Adipose tissue (tissue), 3 donors: ENCODE results near the gene EVA1A. TPM values are rescaled to one million over a fixed set of nuclear protein-coding genes. Genes with fewer than 3 reads are reported as not detected.

Experiments
- H3K27ac ChIP-seq: one replicate; pipeline ENCODE4 v1.5.1; 2013; ENCODE audit warnings: low read depth, low read length
- WGBS, 3 donors: extraction: QIAGEN DNeasy Blood & Tissue Kit; methylation state at CpG; one replicate each; pipeline ENCODE4 v1.1.7; 2013; 5-methylcytosine and 5-hydroxymethylcytosine counted together
- polyA plus RNA-seq, 3 donors: library from polyadenylated mRNA; stranded (reverse); fragments of 200-250 nt; gene quantifications; one replicate each; pipeline ENCODE4 v1.2.3, GENCODE V29; 2013
- donor health status: healthy with polysubstance abuse.
- donor health status: Bipolar disorder and iron deficiency.
- donor health status: healthy.

The EVA1A gene
- polyA plus RNA-seq, 3 donors: 0.79 to 37.3 (median 2.4) TPM

- 69 to 94% (median 91%) methylated on average over 1 of the region's 1 CpG for whole genome bisulfite sequencing, 3 donors
These were observed 8.5 kb downstream of the EVA1A start for GRCh38 chr2:75552222-75552621.

GRCh38 chr2:75551434-75551833 lies 9.3 kb downstream of the EVA1A start:
- no peak overlapping the region for H3K27ac ChIP-seq
- 88 to 99% (median 94%) methylated on average over 3 of the region's 3 CpGs for WGBS, 3 donors

More at GRCh38 chr2:75552222-75552621, 8.5 kb downstream of the EVA1A start:
- H3K27ac ChIP-seq: no peak overlapping the region

GRCh38 chr2:75549401-75550253 lies 11.1 kb downstream of the EVA1A start:
- H3K27ac ChIP-seq: no peak overlapping the region
- 60 to 94% (median 90%) methylated on average over 2 of the region's 2 CpGs for WGBS, 3 donors

GRCh38 chr2:75548036-75548573 lies 12.6 kb downstream of the EVA1A start:
- no peak overlapping the region for H3K27ac ChIP-seq
- 43 to 50% (median 43%) methylated on average over 2 of the region's 2 CpGs for WGBS, 3 donors

GRCh38 chr2:75547345-75548035 lies 13.2 kb downstream of the EVA1A start:
- H3K27ac ChIP-seq: no peak overlapping the region
- WGBS, 3 donors: 73 to 85% (median 76%) methylated on average over 4 of the region's 4 CpGs

GRCh38 chr2:75545922-75546321 lies 14.8 kb downstream of the EVA1A start:
- WGBS, 3 donors: 71 to 83% (median 71%) methylated on average over 2 of the region's 2 CpGs

GRCh38 chr2:75545387-75545786 lies 15.4 kb downstream of the EVA1A start:
- no peak overlapping the region for H3K27ac ChIP-seq

More at GRCh38 chr2:75545922-75546321, 14.8 kb downstream of the EVA1A start:
- H3K27ac ChIP-seq: no peak overlapping the region

GRCh38 chr2:75543446-75543845 lies 17.3 kb downstream of the EVA1A start:
- 79 to 93% (median 87%) methylated on average over 4 of the region's 4 CpGs for WGBS, 3 donors
- H3K27ac ChIP-seq: no peak overlapping the region

More at GRCh38 chr2:75545387-75545786, 15.4 kb downstream of the EVA1A start:
- WGBS, 3 donors: 91 to 97% (median 93%) methylated on average over 3 of the region's 3 CpGs

GRCh38 chr2:75541430-75541829 lies 19.3 kb downstream of the EVA1A start:
- H3K27ac ChIP-seq: no peak overlapping the region
- 96 to 98% (median 98%) methylated on average over 3 of the region's 3 CpGs for WGBS, 3 donors

GRCh38 chr2:75540994-75541393 lies 19.7 kb downstream of the EVA1A start:
- no peak overlapping the region for H3K27ac ChIP-seq
- WGBS, 3 donors: 91 to 96% (median 94%) methylated on average over 4 of the region's 4 CpGs

- no peak overlapping the region for H3K27ac ChIP-seq
- WGBS, 3 donors: 42 to 78% (median 54%) methylated on average over 3 of the region's 3 CpGs
These were observed 20.6 kb downstream of the EVA1A start for GRCh38 chr2:75539955-75540716.

- WGBS, 3 donors: 67 to 78% (median 68%) methylated on average over 6 of the region's 6 CpGs
- no peak overlapping the region for H3K27ac ChIP-seq
These were observed 21.9 kb downstream of the EVA1A start for GRCh38 chr2:75538521-75539490.

GRCh38 chr2:75537658-75538057 lies 23.1 kb downstream of the EVA1A start:
- WGBS, 3 donors: 93 to 98% (median 94%) methylated on average over 3 of the region's 3 CpGs
- no peak overlapping the region for H3K27ac ChIP-seq

GRCh38 chr2:75533135-75533534 lies 27.6 kb downstream of the EVA1A start:
- no peak overlapping the region for H3K27ac ChIP-seq
- 92 to 96% (median 93%) methylated on average over 3 of the region's 3 CpGs for WGBS, 3 donors

- H3K27ac ChIP-seq: no peak overlapping the region
- 61 to 73% (median 64%) methylated on average over 1 of the region's 1 CpG for WGBS, 3 donors
These were observed 28.3 kb downstream of the EVA1A start for GRCh38 chr2:75532488-75532887.

GRCh38 chr2:75528221-75528977 lies 32.3 kb downstream of the EVA1A start:
- no peak overlapping the region for H3K27ac ChIP-seq
- 72 to 86% (median 82%) methylated on average over 5 of the region's 5 CpGs for WGBS, 3 donors

GRCh38 chr2:75527676-75528075 lies 33.1 kb downstream of the EVA1A start:
- H3K27ac ChIP-seq: no peak overlapping the region
- WGBS, 3 donors: 86 to 98% (median 95%) methylated on average over 1 of the region's 1 CpG
